Parathyroid adenoma (tissue), 2 donors: ENCODE measurements around the gene HGF.
"Not testable (repeated sequence)": the region's sequence is repeated elsewhere in the genome, so short reads cannot be mapped to it uniquely, and the experiment has no call there.

Source experiments
- H2AFZ ChIP-seq: fragments of 300-600 bp; sonication (generic); one replicate; pipeline ENCODE4 v1.7.0; 2017; ENCODE audit warnings: antibody characterized with exemption, mild to moderate bottlenecking
- H3K27ac ChIP-seq: fragments of 300-600 bp; sonication (generic); one replicate; pipeline ENCODE4 v1.7.0; 2017
- H3K27me3 ChIP-seq: fragments of 300-600 bp; sonication (generic); one replicate; pipeline ENCODE4 v1.7.0; 2017; ENCODE audit warnings: low read length; ENCODE audit not compliant: control insufficient read depth, insufficient read depth
- H3K36me3 ChIP-seq: fragments of 300-600 bp; sonication (generic); one replicate; pipeline ENCODE4 v1.7.0; 2017; ENCODE audit warnings: low read length; ENCODE audit not compliant: control insufficient read depth, insufficient read depth
- H3K4me1 ChIP-seq: fragments of 300-600 bp; sonication (generic); one replicate; pipeline ENCODE4 v1.7.0; 2017; ENCODE audit warnings: control low read depth
- H3K4me2 ChIP-seq: fragments of 300-600 bp; sonication (generic); one replicate; pipeline ENCODE4 v1.7.0; 2017; ENCODE audit warnings: low read length
- H3K4me3 ChIP-seq: fragments of 300-600 bp; sonication (generic); one replicate; pipeline ENCODE4 v1.7.0; 2017; ENCODE audit warnings: low read depth, low read length
- H3K79me2 ChIP-seq: fragments of 300-600 bp; sonication (generic); one replicate; pipeline ENCODE4 v1.7.0; 2017; ENCODE audit warnings: control low read depth
- H3K9ac ChIP-seq: fragments of 300-600 bp; sonication (generic); one replicate; pipeline ENCODE4 v1.7.0; 2017; ENCODE audit warnings: mild to moderate bottlenecking
- H3K9me3 ChIP-seq: fragments of 300-600 bp; sonication (generic); one replicate; pipeline ENCODE4 v1.7.0; 2017; ENCODE audit warnings: low read length; ENCODE audit not compliant: control insufficient read depth
- CTCF ChIP-seq: fragments of 300-600 bp; sonication (generic); IDR thresholded peaks from one replicate; pipeline ENCODE4 v1.7.0; 2017; ENCODE audit warnings: antibody characterized with exemption, mild to moderate bottlenecking
- donor health status: primary hyperparathyroidism.

HGF gene

GRCh38 chr7:81736091-81736490 lies 33.8 kb downstream of the HGF start:
- Histone ChIP-seq H3K36me3 (no peaks in the 10 kb centered on the region), H3K9me3 (no peaks in the 10 kb centered on the region), H3K9ac (no peak overlapping the region), H2AFZ (no peak overlapping the region), H3K27me3 (no peaks in the 10 kb centered on the region), H3K4me3 (no peak overlapping the region), H3K4me2 (no peak overlapping the region), H3K27ac (no peak overlapping the region), H3K4me1 (no peaks in the 10 kb centered on the region), H3K79me2 (no peaks in the 10 kb centered on the region)
- no peak for TF ChIP-seq CTCF

- Histone ChIP-seq H3K4me2 (no peak overlapping the region), H3K9ac (no peak overlapping the region), H3K79me2 (no peaks in the 10 kb centered on the region), H3K9me3 (no peaks in the 10 kb centered on the region), H2AFZ (no peak overlapping the region), H3K27ac (no peak overlapping the region), H3K4me1 (no peaks in the 10 kb centered on the region), H3K27me3 (no peaks in the 10 kb centered on the region), H3K36me3 (no peaks in the 10 kb centered on the region), H3K4me3 (no peak overlapping the region)
- no peak for TF ChIP-seq CTCF
Observed at GRCh38 chr7:81725812-81726127, 44.1 kb downstream of the HGF start.

GRCh38 chr7:81725003-81725811 lies 44.6 kb downstream of the HGF start:
- Histone ChIP-seq H2AFZ (no peak overlapping the region), H3K4me2 (no peak overlapping the region), H3K9me3 (no peaks in the 10 kb centered on the region), H3K36me3 (no peaks in the 10 kb centered on the region), H3K4me1 (no peaks in the 10 kb centered on the region), H3K27ac (no peak overlapping the region), H3K9ac (no peak overlapping the region), H3K79me2 (no peaks in the 10 kb centered on the region), H3K4me3 (no peak overlapping the region), H3K27me3 (no peaks in the 10 kb centered on the region)
- TF ChIP-seq CTCF = no peak

GRCh38 chr7:81722250-81722649 lies 47.6 kb downstream of the HGF start:
- H3K27me3 ChIP-seq, H3K9me3 ChIP-seq, H3K4me1 ChIP-seq, H3K27ac ChIP-seq, H3K9ac ChIP-seq, H3K36me3 ChIP-seq, H3K4me3 ChIP-seq, H3K79me2 ChIP-seq, H3K4me2 ChIP-seq, H2AFZ ChIP-seq: not testable (repeated sequence)

- no peaks in the 10 kb centered on the region for H3K27me3 ChIP-seq
- H2AFZ ChIP-seq = no peak overlapping the region
- TF ChIP-seq CTCF = no peak
- no peak overlapping the region for H3K9ac ChIP-seq
- H3K79me2 ChIP-seq = no peaks in the 10 kb centered on the region
- no peak overlapping the region for H3K27ac ChIP-seq
- H3K4me2 ChIP-seq = no peak overlapping the region
- no peak overlapping the region for H3K4me3 ChIP-seq
- H3K36me3 ChIP-seq = no peaks in the 10 kb centered on the region
- no peaks in the 10 kb centered on the region for H3K9me3 ChIP-seq
- no peaks in the 10 kb centered on the region for H3K4me1 ChIP-seq
Observed at GRCh38 chr7:81721437-81721836, 48.4 kb downstream of the HGF start.
